Central memory CD8-positive, alpha-beta T cell (primary cell): ENCODE results near the gene ABCC10.

ENCODE experiments used
- ATAC-seq: fragments of 150-1000 bp; cut with Tn5 transposase; replicated peaks from 2 replicates; pipeline ENCODE4 v1.10.0; 2022; ENCODE audit warnings: mild to moderate bottlenecking, moderate FRiP score, moderate number of reproducible peaks; ENCODE audit not compliant: poor library complexity, severe bottlenecking; ENCODE audit errors: extremely low read depth
- DNase-seq, 2 donors: peaks; one replicate each; pipeline ENCODE4 v3.0.0; 2021; ENCODE audit warnings: low spot score in 2 of 2
- H3K27ac Mint-ChIP-seq: one replicate; pipeline ENCODE4 v1.8.0; 2022; ENCODE audit warnings: low read depth, mild to moderate bottlenecking, moderate library complexity, mixed read lengths
- H3K27me3 Mint-ChIP-seq: one replicate; pipeline ENCODE4 v1.8.0; 2022; ENCODE audit warnings: mixed read lengths
- H3K36me3 Mint-ChIP-seq: one replicate; pipeline ENCODE4 v1.8.0; 2022; ENCODE audit warnings: mild to moderate bottlenecking, moderate library complexity, mixed read lengths; ENCODE audit not compliant: insufficient read depth
- H3K4me1 Mint-ChIP-seq: one replicate; pipeline ENCODE4 v1.8.0; 2022; ENCODE audit warnings: mixed read lengths
- H3K4me3 Mint-ChIP-seq: one replicate; pipeline ENCODE4 v1.8.0; 2022; ENCODE audit warnings: mild to moderate bottlenecking, moderate library complexity, mixed read lengths
- H3K9me3 Mint-ChIP-seq: one replicate; pipeline ENCODE4 v1.8.0; 2022; ENCODE audit warnings: mixed read lengths

The ABCC10 gene

GRCh38 chr6:43467752-43468151, 40.4 kb downstream of the ABCC10 start:
- Mint-ChIP-seq H3K27ac (no peak overlapping the region), H3K9me3 (no peaks in the 10 kb centered on the region), H3K4me1 (no peaks in the 10 kb centered on the region), H3K36me3 (no peaks in the 10 kb centered on the region), H3K4me3 (no peak overlapping the region), H3K27me3 (peaks cover 45% of the 10 kb centered on the region)
- DNase-seq (no peak), ATAC-seq (no peak)

DNA sequence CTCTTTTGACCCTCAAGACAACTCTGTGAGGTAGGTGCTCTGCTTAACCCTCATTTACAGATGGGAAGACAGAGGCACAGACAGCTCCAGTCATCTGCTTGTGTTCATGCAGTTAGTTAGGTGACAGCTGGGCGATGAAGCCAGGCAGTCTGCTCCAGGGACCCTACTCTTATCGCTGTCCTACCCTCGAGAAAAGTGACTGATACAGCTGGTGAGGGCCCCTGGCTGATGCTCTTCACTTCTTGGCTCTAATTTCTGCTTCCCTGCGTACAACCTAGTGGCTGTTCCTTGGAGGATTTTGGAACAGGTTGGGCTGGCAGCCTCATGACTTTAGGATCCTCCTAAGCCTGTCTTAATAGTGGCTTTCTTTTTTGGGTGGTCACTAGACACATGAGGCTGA, 40.9 kb downstream of the ABCC10 start:
- ATAC-seq (no peak), DNase-seq (no peak)
- Mint-ChIP-seq H3K4me1 (no peaks in the 10 kb centered on the region), H3K9me3 (no peaks in the 10 kb centered on the region), H3K4me3 (no peak overlapping the region), H3K27me3 (peaks cover 40% of the 10 kb centered on the region), H3K36me3 (no peaks in the 10 kb centered on the region), H3K27ac (no peak overlapping the region)

DNA sequence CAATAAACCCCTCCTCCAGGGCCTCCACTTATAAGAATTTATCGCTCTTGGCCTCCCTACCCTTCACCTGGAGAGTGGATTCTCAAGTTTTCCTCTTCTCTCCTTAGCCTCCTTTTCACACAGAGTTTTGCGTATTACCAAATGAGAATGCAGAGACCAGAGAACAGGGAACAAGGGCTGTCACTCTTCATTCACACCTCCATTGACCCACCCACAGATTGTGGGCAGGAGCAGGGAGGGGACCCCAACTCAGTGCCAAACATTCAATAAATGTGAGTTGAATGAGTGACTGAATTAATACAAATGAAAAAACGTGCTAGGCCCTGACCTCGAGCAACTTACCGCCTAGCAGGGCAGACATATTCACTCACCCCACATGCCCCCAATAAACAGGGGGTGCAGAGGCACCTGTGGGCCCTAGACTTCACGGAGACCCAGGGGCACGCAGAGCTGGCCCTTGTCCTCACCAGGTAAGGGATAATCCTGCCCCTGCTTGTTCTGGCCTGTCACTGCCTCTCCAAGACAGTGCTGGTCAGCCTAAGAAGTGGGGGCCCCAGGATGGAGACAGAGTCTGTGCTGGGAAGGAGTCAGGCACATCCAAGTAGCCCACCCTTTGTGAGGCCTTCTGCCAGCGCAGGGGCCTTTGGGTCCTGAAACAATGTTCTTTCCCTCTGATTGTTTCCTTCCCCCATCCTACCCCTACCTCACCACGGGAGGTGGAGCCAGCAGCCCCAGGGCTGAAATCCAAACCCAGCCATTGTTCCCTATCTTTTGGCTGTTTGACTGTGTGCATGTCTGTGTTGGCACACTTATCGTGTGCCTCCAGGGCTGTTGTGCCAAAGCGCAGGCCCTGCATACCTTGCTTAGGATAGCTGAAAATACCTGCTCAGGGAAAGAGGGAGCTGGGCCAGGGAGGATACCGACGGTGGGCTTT, 41.7 kb downstream of the ABCC10 start:
- H3K4me3 Mint-ChIP-seq, result no peak overlapping the region
- H3K36me3 Mint-ChIP-seq, result no peaks in the 10 kb centered on the region
- H3K4me1 Mint-ChIP-seq, result no peaks in the 10 kb centered on the region
- H3K27ac Mint-ChIP-seq, result no peak overlapping the region
- ATAC-seq (no peak), DNase-seq (no peak)
- H3K27me3 Mint-ChIP-seq, result peaks cover 37% of the 10 kb centered on the region
- no peaks in the 10 kb centered on the region for H3K9me3 Mint-ChIP-seq

DNA sequence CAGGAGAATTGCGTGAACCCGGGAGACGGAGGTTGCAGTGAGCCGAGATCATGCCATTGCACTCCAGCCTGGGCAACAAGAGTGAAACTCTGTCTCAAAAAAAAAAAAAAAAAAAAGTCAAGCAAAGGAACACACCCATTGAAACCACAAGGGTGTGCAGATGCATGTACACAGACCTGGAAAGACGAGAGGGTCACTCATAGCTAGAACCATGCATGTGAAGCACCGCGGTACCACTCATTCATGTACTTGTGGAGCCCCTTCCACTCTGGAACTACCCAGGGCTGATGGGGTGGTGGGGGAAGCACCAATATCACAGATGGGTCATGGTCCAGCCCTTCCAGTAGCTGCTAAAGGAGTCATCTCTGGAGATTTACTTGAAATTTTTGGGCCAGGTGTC, 42.6 kb downstream of the ABCC10 start:
- ATAC-seq, result no peak
- no peaks in the 10 kb centered on the region for H3K9me3 Mint-ChIP-seq

DNA sequence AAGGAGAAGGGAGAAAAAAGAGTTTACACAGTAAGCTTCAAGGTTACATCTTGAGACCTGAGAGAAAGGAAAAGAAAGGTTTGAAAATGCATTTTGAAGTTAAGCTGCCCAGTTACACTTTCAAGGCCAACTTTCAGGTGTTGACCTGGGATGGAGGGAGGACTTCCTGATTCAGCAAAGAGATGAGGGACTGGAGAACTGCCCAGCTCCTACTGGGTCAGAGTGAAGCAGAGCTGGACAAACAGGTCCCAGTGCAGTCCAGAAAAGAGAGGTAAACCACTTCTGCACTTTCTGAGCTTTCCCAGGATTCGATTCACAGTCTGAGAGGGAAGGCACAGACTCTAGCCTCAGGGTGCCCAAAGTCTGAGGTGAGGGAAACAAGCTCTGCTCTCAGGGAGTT, 44.1 kb downstream of the ABCC10 start:
- Mint-ChIP-seq H3K36me3 (no peaks in the 10 kb centered on the region), H3K27me3 (peaks cover 35% of the 10 kb centered on the region), H3K27ac (no peak overlapping the region), H3K4me1 (no peaks in the 10 kb centered on the region), H3K9me3 (no peaks in the 10 kb centered on the region), H3K4me3 (no peak overlapping the region)
- ATAC-seq (no peak), DNase-seq (no peak)

More for the DNA sequence above, 42.6 kb downstream of the ABCC10 start:
- DNase-seq, result no peak
- Mint-ChIP-seq H3K27me3 (peaks cover 37% of the 10 kb centered on the region), H3K4me1 (no peaks in the 10 kb centered on the region), H3K4me3 (no peak overlapping the region), H3K27ac (no peak overlapping the region), H3K36me3 (no peaks in the 10 kb centered on the region)

DNA sequence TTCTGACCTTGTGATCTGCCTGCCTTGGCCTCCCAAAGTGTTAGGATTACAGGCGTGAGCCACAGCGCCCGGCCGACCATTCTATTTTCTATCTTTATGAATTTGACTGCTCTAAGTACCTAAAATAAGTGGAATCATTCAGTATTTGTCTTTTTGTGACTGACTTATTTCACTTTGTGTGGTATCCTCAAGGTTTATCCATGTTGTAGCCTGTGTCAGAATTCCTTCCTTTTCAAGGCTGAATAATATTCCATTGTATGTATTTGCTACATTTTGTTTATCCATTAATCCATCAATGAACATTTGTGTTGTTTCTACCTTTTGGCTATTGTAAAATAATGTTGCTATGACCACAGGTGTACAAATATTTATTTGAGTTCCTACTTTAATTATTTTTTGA, 45.2 kb downstream of the ABCC10 start:
- Mint-ChIP-seq H3K9me3 (no peaks in the 10 kb centered on the region), H3K4me3 (no peak overlapping the region), H3K36me3 (peaks cover 2% of the 10 kb centered on the region), H3K27me3 (peaks cover 24% of the 10 kb centered on the region), H3K4me1 (peaks cover 11% of the 10 kb centered on the region), H3K27ac (no peak overlapping the region)
- no peak for ATAC-seq
- no peak for DNase-seq

- ATAC-seq, result no peak
- no peak for DNase-seq
- Mint-ChIP-seq H3K27me3 (no peaks in the 10 kb centered on the region), H3K4me1 (peaks cover 30% of the 10 kb centered on the region), H3K9me3 (no peaks in the 10 kb centered on the region), H3K36me3 (peaks cover 7% of the 10 kb centered on the region), H3K4me3 (no peak overlapping the region), H3K27ac (no peak overlapping the region)
These were observed 48.2 kb downstream of the ABCC10 start for GRCh38 chr6:43475516-43475915.

DNA sequence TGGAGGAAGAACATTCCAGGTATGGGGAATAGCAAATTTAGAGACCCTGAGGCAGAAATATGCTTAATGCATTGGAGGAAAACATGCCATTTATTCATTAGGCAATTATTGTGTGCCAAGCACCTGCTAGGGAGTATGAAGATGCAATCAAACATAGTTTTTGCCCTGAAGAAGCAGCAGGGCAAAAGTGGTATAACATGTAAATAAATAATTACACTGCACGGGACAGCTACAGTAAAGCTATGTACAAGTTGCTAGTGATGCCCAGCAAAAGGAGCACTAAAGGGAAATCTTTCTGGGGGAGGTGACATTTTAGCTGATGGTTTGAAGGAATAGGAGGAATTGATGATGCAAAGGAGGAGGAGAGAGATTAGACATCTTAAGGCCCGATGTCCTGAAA, 49.4 kb downstream of the ABCC10 start:
- peak; percentile 54 for ATAC-seq

DNA sequence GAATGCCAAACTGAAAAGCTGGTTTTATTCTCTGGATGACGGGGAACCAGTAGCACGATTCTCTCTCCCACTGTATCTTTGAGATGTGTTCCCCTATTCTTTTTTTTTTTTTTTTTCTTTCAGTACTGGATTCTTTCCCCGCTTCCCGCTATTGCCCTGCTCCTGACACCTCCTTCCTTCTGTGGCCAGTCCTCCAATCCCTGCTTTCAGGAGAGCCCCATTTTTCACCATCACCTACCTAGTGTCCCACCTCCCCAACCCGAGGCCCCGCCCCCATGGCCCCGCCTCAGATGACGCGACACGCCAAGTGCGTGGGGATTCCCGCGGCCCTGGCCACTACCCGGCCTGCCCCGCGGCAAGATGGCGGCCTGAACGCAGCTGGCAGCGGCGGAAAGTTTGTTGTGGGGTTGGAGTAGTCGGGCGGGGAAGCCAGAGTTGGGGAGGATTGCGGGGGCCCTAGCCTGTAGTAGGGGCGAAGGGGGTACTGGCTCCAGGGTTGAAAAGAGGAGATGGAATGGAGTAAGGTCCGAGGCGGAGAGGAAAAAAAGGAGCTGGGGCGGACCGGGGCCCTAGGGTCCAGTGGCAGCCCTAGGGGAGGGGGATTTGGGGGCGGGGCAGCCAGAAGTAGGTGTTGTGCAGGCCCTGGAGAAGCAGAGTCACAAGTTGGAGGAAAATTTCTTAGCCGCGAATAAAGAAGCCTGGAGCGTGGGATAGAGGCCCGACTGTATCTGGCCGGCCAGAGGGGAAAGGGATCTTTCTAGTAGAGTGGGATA, 50.1 kb downstream of the ABCC10 start, which contains the start of gene TJAP1:
Gene TJAP1 (plus strand): TSS at position 336 of the 773 bp plus-strand sequence. CDS start 21,432 bp downstream, outside the sequence.
- ATAC-seq, result peak; percentile 97
- Mint-ChIP-seq H3K27ac (peak within 1 kb of the TSS; percentile 100), H3K4me3 (peak within 1 kb of the TSS; percentile 97), H3K4me1 (peaks cover 40% of the 10 kb centered on the region), H3K36me3 (peaks cover 7% of the 10 kb centered on the region), H3K9me3 (no peaks in the 10 kb centered on the region), H3K27me3 (no peaks in the 10 kb centered on the region)
- DNase-seq, result peak; percentile 93 to 95

More for the DNA sequence above, 49.4 kb downstream of the ABCC10 start:
- Mint-ChIP-seq H3K27ac (peak overlapping the region; percentile 100), H3K4me3 (peak overlapping the region; percentile 97), H3K9me3 (no peaks in the 10 kb centered on the region), H3K27me3 (no peaks in the 10 kb centered on the region), H3K36me3 (peaks cover 7% of the 10 kb centered on the region), H3K4me1 (peaks cover 33% of the 10 kb centered on the region)
- no peak for DNase-seq

GRCh38 chr6:43478008-43478372, 50.6 kb downstream of the ABCC10 start:
- Mint-ChIP-seq H3K4me3 (peak overlapping the region; percentile 97), H3K27me3 (no peaks in the 10 kb centered on the region), H3K4me1 (peaks cover 42% of the 10 kb centered on the region), H3K9me3 (no peaks in the 10 kb centered on the region), H3K27ac (peak overlapping the region; percentile 100), H3K36me3 (peaks cover 7% of the 10 kb centered on the region)
- ATAC-seq (peak; percentile 27), DNase-seq (no peak)

- H3K4me1 Mint-ChIP-seq, result peaks cover 48% of the 10 kb centered on the region
- H3K4me3 Mint-ChIP-seq, result no peak overlapping the region
- H3K27me3 Mint-ChIP-seq, result no peaks in the 10 kb centered on the region
- no peak for DNase-seq
- no peak for ATAC-seq
- H3K9me3 Mint-ChIP-seq, result no peaks in the 10 kb centered on the region
- no peak overlapping the region for H3K27ac Mint-ChIP-seq
- H3K36me3 Mint-ChIP-seq, result peaks cover 11% of the 10 kb centered on the region
These were observed 53.7 kb downstream of the ABCC10 start for GRCh38 chr6:43481075-43481474.

- ATAC-seq (no peak), DNase-seq (no peak)
- Mint-ChIP-seq H3K4me3 (no peak overlapping the region), H3K27ac (no peak overlapping the region), H3K27me3 (no peaks in the 10 kb centered on the region), H3K4me1 (peaks cover 45% of the 10 kb centered on the region), H3K9me3 (no peaks in the 10 kb centered on the region), H3K36me3 (peaks cover 12% of the 10 kb centered on the region)
These were observed 54.4 kb downstream of the ABCC10 start for GRCh38 chr6:43481591-43482236.
